NCI-H345 treated with DMSO at 0.1 percent for 48 hours (cell line): ENCODE measurements around the gene SEC61B.
A peak's percentile ranks its signal among the peaks of the same experiment; 100 is the strongest.
"Not testable (repeated sequence)": the region's sequence is repeated elsewhere in the genome, so short reads cannot be mapped to it uniquely, and the experiment has no call there.

Source experiments
- DNase-seq: peaks from one replicate; lab custom pipeline; 2025; ENCODE audit not compliant: unreplicated experiment; lab: John Stamatoyannopoulos, UW

SEC61B gene

GRCh38 chr9:99235926-99236634 is 14.0 kb downstream of the SEC61B start:
- DNase-seq, result no peak

- no peak for DNase-seq
These were observed 15.3 kb downstream of the SEC61B start for GRCh38 chr9:99237356-99237755.

DNA sequence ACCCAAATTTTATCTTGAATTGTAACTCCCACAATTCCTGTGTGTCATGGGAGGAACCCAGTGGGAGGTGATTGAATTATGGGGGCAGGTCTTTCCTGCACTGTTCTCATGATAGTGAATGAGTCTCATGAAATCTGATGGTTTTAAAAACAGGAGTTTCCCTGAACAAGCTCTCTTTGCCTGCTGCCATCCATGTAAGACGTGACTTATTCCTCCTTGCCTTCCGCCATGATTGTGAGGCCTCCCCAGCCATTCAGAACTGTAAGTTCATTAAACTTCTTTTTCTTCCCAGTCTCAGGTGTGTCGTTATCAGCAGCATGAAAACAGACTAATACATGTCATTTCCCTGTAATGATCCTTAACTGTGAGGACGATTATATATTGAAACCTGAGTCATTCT is 15.8 kb downstream of the SEC61B start:
- DNase-seq, result not testable (repeated sequence)

GRCh38 chr9:99238331-99238730 is 16.2 kb downstream of the SEC61B start:
- DNase-seq, result no peak

GRCh38 chr9:99239341-99240060 is 17.4 kb downstream of the SEC61B start:
- DNase-seq, result no peak

DNA sequence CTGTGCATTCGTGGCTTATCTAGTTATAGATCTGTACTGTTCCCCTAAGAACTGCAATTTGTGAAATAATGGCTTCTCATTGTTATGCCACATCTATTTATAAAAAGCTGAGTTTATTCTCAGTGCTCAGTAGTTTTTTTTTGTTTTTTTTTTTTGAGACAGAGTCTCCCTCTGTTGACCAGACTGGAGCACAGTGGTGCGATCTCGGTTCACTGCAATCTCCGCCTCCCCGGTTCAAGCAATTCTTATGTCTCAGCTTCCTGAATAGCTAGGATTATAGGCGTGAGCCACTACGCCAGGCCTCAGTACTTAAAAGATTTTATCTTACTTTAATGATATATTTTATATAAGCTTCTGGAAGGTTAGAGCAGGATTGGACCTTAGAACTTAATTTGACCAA is 19.0 kb downstream of the SEC61B start:
- DNase-seq, result no peak

GRCh38 chr9:99244344-99245260 is 22.5 kb downstream of the SEC61B start:
- no peak for DNase-seq

GRCh38 chr9:99249619-99250018 is 27.5 kb downstream of the SEC61B start:
- no peak for DNase-seq

- DNase-seq, result no peak
These were observed 29.1 kb downstream of the SEC61B start for GRCh38 chr9:99251157-99251556.

DNA sequence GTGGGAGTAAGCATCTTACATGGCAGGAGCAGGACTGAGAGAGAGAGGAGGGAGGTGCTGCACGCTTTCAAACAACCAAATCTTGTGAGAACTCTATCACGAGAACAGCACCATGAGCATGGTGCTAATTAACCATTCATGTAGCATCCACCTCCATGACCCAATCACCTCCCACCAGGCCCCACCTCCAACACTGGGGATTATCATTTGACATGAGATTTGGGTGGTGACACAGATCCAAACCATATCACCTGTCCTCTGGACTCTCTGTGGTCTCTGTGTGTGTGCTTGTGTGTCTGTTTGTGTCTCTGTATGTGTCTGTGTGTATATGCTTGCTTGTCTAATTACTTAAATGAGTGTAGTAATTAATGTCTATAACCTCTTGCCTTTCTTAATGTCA is 31.1 kb downstream of the SEC61B start:
- no peak for DNase-seq

DNA sequence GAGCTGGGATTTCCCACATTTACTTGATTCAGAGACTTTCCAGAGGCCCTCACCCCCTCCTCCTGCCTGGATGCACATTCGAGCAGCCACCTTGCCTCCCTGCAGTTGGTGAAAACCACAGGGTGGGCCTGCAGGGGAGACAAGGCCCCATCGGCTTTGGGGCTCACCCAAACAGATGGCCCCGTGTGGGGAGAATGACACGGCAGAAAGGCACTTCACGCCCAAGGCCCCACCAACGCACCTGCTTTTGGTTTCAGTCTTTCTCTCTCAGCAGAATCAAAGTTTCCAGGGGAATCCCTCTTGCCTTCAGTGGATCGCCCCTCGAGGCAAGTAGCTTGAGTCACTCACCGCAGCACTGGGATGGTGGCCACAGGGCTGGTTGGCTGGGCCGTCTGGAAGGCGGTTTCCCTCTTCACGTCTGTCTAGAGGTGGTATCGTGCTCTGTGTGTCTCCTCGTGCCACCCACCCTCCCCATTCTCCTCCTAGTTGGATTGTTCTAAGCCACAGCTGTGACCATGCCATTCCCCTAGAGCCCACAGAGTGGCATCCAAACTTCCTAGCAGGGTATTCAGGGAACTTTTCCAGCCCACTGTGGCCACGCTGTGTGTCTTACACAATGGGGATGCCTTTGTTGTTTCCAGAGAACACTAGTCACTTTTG is 31.8 kb downstream of the SEC61B start:
- DNase-seq, result no peak

GRCh38 chr9:99255651-99256050 is 33.6 kb downstream of the SEC61B start:
- DNase-seq, result no peak

DNA sequence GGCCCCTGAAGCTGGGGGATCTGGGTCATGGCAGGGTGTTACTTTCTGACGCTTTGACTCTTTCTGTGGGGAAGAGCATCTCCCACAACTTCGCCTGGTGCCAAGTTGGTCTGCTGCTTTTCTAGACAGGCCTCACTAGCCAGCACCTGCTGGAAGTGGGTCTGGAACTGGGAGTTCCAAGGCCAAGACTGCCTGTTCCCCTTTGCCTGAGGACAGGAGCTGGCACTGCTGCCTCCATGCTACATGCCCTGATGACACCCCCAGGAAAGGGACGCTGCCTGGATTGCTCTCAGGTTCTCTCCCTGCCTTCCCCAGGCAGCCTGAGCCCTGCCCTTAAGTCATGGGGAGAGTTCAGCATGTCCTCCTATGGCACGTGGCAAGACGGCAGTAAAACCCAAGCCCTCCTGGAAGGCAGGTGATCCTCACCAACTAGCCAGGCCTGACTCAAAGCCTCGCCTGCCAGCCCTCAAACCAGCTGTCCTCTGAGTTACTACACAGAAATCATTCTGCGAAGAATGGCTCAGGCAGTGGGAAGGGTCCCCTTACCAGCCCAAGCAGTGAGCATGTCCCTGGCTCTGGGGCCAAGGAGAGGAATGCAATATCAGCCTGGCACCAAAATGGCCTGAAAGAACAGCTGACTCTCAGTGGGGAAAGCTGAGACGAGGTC is 35.8 kb downstream of the SEC61B start:
- DNase-seq, result no peak

- no peak for DNase-seq
These were observed 37.3 kb downstream of the SEC61B start for GRCh38 chr9:99259231-99259918.

- no peak for DNase-seq
These were observed 39.8 kb downstream of the SEC61B start for GRCh38 chr9:99261923-99262322.

- no peak for DNase-seq
These were observed 40.9 kb downstream of the SEC61B start for GRCh38 chr9:99262949-99263418.

DNA sequence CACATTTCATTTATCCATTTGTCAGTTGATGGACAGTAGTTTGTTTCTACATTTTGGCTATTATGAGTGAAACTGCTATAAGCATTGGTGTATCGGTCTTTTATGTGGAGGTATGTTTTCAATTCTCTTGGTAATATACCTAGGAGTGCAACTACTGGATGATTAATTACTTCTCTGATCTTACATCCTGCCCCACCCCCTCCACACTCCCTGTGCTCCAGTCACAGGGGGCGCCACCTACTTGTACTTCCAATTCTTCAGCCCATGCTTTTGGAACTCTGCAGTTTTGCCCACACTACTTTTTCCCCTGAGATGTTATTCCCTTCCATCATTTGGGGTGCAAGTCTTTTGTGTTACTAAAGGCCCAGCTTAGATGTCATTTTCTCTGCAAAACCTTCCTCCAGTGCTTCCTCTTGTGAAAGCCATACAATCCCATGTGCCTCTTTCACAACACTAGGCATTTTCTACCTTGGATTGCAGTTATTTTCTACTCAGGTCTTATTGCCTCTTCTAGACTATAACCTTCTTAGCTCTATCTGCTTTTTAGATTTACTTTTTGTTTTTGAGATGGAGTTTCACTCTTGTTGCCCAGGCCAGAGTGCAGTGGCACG is 42.1 kb downstream of the SEC61B start:
- no peak for DNase-seq

GRCh38 chr9:99265691-99266090 is 43.6 kb downstream of the SEC61B start:
- no peak for DNase-seq

DNA sequence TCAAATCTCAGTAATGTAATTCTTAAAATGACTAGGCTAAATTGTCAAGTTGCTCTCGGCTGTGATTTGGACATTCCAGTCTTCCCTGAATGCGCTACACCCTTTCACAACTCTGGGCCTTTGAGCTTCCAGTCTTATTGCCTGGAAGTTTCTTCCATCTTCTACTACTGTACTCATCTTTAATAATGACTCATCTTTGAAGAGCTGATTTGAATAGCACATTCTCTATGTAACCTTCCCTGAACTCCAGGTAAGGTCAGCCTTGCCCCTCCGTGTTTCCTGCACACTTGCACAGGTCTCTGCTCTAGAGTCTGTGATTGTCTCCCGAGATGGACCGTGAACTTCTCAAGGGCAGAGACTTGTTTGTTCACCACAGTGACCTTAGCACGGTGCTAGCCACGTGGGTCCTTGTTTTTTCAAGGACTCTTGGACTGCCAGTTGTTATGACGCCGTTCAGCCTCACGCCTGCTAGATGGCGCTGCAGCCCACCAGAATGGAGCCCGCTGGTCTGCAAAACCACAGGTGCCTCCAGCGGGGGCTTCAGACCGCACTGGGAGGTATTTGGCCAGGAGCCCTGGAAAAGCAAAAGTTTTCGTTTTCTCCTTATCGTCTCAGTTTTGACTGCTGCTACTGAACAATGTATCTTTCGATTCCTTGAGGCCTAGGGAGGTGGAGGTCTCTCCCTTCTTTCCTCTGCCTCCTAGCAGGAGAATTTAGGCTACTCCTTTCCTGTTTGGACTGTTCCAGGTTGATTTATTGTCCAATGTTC is 44.4 kb downstream of the SEC61B start:
- DNase-seq, result peak; percentile 52
